HG03432 (cell line): ENCODE measurements around the gene MTCL3.

Experiments
- ATAC-seq: cut with Tn5 transposase; IDR thresholded peaks from one replicate; pipeline ENCODE4 v1.9.1; 2021; ENCODE audit warnings: mild to moderate bottlenecking, moderate library complexity; ENCODE audit not compliant: unreplicated experiment

MTCL3 gene

GRCh38 chr6:127515794-127516661 lies 3.1 kb downstream of the MTCL3 start:
- ATAC-seq = peak; percentile 79

GRCh38 chr6:127515234-127515793 lies 3.8 kb downstream of the MTCL3 start:
- ATAC-seq = peak; percentile 21

- ATAC-seq = no peak
Measured at GRCh38 chr6:127514773-127515227, 4.3 kb downstream of the MTCL3 start.

GRCh38 chr6:127514179-127514772 lies 4.9 kb downstream of the MTCL3 start:
- ATAC-seq = no peak

- no peak for ATAC-seq
Measured at GRCh38 chr6:127513425-127513824, 5.7 kb downstream of the MTCL3 start.

- no peak for ATAC-seq
Measured at GRCh38 chr6:127510876-127511275, 8.3 kb downstream of the MTCL3 start.

- ATAC-seq = no peak
Measured at GRCh38 chr6:127506894-127507293, 12.2 kb downstream of the MTCL3 start.

- no peak for ATAC-seq
Measured at GRCh38 chr6:127503022-127503421, 16.1 kb downstream of the MTCL3 start.

- ATAC-seq = no peak
Measured at GRCh38 chr6:127497410-127497809, 21.7 kb downstream of the MTCL3 start.

GRCh38 chr6:127496471-127496870 lies 22.7 kb downstream of the MTCL3 start:
- ATAC-seq = no peak

- ATAC-seq = no peak
Measured at GRCh38 chr6:127494240-127494767, 24.8 kb downstream of the MTCL3 start.

GRCh38 chr6:127489248-127489647 lies 29.9 kb downstream of the MTCL3 start:
- ATAC-seq = no peak

- ATAC-seq = no peak
Measured at GRCh38 chr6:127486934-127487333, 32.2 kb downstream of the MTCL3 start.

- ATAC-seq = peak; percentile 99
Measured at GRCh38 chr6:127484212-127484863, 34.8 kb downstream of the MTCL3 start.

GRCh38 chr6:127483399-127484055 lies 35.6 kb downstream of the MTCL3 start:
- peak; percentile 26 for ATAC-seq

- ATAC-seq = no peak
Measured at GRCh38 chr6:127482325-127482724, 36.8 kb downstream of the MTCL3 start.

- ATAC-seq = no peak
Measured at GRCh38 chr6:127481628-127482027, 37.5 kb downstream of the MTCL3 start.

GRCh38 chr6:127481111-127481510 lies 38.0 kb downstream of the MTCL3 start:
- ATAC-seq = no peak

- no peak for ATAC-seq
Measured at GRCh38 chr6:127477658-127478057, 41.5 kb downstream of the MTCL3 start.

- no peak for ATAC-seq
Measured at GRCh38 chr6:127475823-127476176, 43.3 kb downstream of the MTCL3 start.
